Bronchial epithelial cell (primary cell): ENCODE measurements around the gene TNK1. TPM values are rescaled to one million over a fixed set of nuclear protein-coding genes. Genes with fewer than 3 reads are reported as not detected.
A peak's percentile ranks its signal among the peaks of the same experiment; 100 is the strongest.

Experiments
- DNase-seq: peaks from one replicate; pipeline ENCODE4 v3.0.0-alpha.2; 2010; ENCODE audit warnings: low read depth
- FAIRE-seq: peaks from 2 replicates; lab custom pipeline; 2011; peaks lifted over from hg19 to GRCh38; lab: Jason Lieb, UNC
- H3K27me3 ChIP-seq: 2 replicates; pipeline ENCODE4 v1.5.1; 2011; ENCODE audit warnings: low read length; ENCODE audit not compliant: control insufficient read depth, insufficient read depth
- H3K36me3 ChIP-seq: 2 replicates; pipeline ENCODE4 v1.5.1; 2011; ENCODE audit warnings: low read length; ENCODE audit not compliant: control insufficient read depth, insufficient read depth
- H3K4me3 ChIP-seq: 2 replicates; pipeline ENCODE4 v1.5.1; 2011; ENCODE audit warnings: mild to moderate bottlenecking, low read depth, low read length, control low read depth
- total RNA-seq: library from RNA; depleted of rRNA; stranded (reverse); fragments of >200 nt; gene quantifications from 2 replicates; pipeline ENCODE4 v1.2.1, GENCODE V29; 2014
- TF ChIP-seq, protein P1 (sequence below): IDR thresholded peaks from 2 replicates; pipeline ENCODE4 v1.5.1; 2011; ENCODE audit warnings: mild to moderate bottlenecking, moderate library complexity, low read length, control low read depth, inconsistent platforms; ENCODE audit not compliant: insufficient read depth, severe bottlenecking

TNK1 gene
- total RNA-seq, 1 donor from 2014 or later, result 11.8 TPM

DNA sequence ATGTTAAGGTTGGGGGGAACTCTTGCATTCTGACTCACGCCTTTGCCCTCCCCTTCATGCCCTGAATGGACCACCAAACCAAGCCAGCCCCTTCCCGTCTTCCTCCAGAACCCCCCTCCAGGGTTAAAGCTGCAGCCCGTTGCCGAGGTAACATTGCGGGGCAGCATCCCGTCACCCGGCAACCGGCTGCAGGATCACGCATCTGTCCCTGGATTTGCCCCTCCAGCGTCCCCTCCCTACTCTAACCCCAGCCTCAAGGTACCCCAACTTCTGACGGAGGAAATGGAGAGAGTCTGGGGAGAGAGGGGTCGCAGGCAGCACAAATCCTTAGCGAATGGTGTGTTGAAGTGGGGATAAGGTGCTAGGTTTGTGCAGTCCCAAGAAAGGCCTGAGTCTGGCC lies 26.2 kb downstream of the TNK1 start:
- H3K4me3 ChIP-seq, result no peak overlapping the region
- DNase-seq (no peak), FAIRE-seq (no peak)
- TF ChIP-seq, protein P1, sequence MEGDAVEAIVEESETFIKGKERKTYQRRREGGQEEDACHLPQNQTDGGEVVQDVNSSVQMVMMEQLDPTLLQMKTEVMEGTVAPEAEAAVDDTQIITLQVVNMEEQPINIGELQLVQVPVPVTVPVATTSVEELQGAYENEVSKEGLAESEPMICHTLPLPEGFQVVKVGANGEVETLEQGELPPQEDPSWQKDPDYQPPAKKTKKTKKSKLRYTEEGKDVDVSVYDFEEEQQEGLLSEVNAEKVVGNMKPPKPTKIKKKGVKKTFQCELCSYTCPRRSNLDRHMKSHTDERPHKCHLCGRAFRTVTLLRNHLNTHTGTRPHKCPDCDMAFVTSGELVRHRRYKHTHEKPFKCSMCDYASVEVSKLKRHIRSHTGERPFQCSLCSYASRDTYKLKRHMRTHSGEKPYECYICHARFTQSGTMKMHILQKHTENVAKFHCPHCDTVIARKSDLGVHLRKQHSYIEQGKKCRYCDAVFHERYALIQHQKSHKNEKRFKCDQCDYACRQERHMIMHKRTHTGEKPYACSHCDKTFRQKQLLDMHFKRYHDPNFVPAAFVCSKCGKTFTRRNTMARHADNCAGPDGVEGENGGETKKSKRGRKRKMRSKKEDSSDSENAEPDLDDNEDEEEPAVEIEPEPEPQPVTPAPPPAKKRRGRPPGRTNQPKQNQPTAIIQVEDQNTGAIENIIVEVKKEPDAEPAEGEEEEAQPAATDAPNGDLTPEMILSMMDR, result no peak
- no peaks in the 10 kb centered on the region for H3K36me3 ChIP-seq
- no peaks in the 10 kb centered on the region for H3K27me3 ChIP-seq

DNA sequence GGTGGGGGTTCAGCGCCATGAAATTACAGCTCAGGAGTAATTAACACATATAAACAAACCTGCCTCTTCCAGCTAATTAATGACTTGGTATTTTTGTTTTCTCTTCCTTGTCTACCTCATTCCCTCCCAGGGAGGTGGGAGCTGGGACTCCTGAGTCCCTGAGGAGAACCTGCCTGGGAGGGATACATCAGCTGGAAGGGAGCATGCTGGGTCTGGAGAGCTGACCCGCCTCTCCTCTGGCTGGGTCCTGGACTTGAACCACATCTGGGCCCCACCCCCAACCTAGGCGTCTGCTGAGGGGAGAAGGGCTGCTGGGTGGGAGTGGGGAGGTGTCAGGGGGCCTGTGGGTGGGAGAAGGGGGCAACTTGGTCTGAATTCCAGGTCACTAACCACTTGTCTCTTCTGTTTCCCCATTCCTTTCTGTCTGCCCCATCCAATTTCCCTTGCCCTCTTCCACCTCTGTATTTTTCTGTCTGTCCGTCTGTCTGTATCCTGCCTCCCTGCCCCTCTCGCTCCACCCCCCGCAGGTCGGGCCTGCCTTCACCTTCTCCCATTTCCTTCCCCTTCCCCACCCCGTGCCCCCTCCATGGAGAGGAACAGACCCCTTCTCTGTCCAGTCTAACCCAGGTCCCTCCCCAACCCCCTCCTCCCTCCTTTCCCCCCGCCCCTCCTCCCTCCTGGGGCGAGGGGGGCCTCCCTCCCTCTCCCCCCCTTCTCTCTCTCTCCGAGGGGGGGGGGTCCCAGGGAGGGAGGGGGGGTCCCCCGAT lies 26.8 kb downstream of the TNK1 start, which contains the start of gene NLGN2:
NLGN2 (plus strand) TSS at position 361 of the 767 bp plus-strand sequence. CDS start 411 bp downstream, outside the sequence.
- DNase-seq, result no peak
- peak; percentile 58 for FAIRE-seq
- Histone ChIP-seq H3K36me3 (no peaks in the 10 kb centered on the region), H3K27me3 (no peaks in the 10 kb centered on the region), H3K4me3 (no peak within 1 kb of the TSS)
- TF ChIP-seq, protein P1, result no peak

DNA sequence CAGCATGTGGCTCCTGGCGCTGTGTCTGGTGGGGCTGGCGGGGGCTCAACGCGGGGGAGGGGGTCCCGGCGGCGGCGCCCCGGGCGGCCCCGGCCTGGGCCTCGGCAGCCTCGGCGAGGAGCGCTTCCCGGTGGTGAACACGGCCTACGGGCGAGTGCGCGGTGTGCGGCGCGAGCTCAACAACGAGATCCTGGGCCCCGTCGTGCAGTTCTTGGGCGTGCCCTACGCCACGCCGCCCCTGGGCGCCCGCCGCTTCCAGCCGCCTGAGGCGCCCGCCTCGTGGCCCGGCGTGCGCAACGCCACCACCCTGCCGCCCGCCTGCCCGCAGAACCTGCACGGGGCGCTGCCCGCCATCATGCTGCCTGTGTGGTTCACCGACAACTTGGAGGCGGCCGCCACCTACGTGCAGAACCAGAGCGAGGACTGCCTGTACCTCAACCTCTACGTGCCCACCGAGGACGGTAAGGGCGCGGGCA lies 27.4 kb downstream of the TNK1 start:
- H3K4me3 ChIP-seq, result no peak overlapping the region
- TF ChIP-seq, protein P1, result no peak
- DNase-seq (no peak), FAIRE-seq (no peak)
- no peaks in the 10 kb centered on the region for H3K27me3 ChIP-seq
- H3K36me3 ChIP-seq, result no peaks in the 10 kb centered on the region

DNA sequence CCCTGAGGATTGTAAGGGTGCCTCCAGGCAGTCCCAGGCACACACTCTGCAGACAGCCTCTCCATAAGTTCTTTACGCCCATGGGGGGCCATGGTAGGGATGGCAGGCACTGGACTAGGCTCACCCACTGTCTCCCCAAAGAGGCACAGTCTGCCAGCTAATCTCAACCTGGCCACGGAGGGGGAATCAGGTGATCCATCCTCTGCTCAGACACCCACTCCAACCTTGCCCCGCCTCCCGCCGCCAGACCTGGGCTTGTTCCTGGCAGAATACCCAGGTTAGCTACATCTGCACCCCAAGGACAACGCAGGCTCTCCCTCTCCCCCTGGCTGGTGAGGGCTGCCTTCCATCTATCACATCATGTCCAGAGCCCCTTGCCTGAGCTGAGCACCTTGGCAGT lies 28.0 kb downstream of the TNK1 start:
- no peak overlapping the region for H3K4me3 ChIP-seq
- no peaks in the 10 kb centered on the region for H3K36me3 ChIP-seq
- TF ChIP-seq, protein P1, result no peak
- H3K27me3 ChIP-seq, result no peaks in the 10 kb centered on the region
- FAIRE-seq, result no peak
- no peak for DNase-seq

DNA sequence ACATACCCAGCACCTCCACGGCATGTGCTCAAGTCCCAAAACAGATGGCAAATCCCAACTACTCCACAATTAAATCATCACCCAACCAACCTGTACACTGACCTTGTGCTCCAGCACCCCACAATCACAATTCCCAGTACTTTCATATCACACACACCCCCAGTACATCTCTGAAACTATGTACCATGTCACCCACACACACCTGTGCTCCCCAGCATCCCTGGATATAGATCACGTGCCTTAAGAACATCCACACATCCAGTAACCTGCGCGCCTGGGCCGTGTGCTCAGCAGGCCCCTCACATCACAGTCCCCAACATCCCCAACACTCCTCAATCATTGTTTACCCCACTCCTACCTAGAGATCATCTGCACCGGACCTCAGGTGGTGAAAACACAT lies 28.8 kb downstream of the TNK1 start:
- FAIRE-seq, result peak; percentile 72
- Histone ChIP-seq H3K27me3 (no peaks in the 10 kb centered on the region), H3K36me3 (no peaks in the 10 kb centered on the region), H3K4me3 (no peak overlapping the region)
- DNase-seq, result no peak
- TF ChIP-seq, protein P1, result no peak
